OCI-LY7 (cell line): ENCODE measurements around the gene TPRN. TPM values are rescaled to one million over a fixed set of nuclear protein-coding genes. Genes with fewer than 3 reads are reported as not detected.

ENCODE experiments used
- BruUV-seq: library from RNA; stranded (reverse); fragments of 400-500 nt; replicated peaks from 2 replicates; lab custom pipeline; 2021; lab: Mats Ljungman, UMichigan
- CTCF ChIA-PET: fragments of 300-600 bp; sonication (Branson Sonifier 250); formaldehyde crosslinking; loops from one replicate; lab custom pipeline; 2022; ENCODE audit warnings: antibody characterized with exemption; ENCODE audit not compliant: unreplicated experiment; lab: Charles Lee
- POLR2A ChIA-PET: fragments of 300-600 bp; sonication (Branson Sonifier 250); formaldehyde crosslinking; loops from one replicate; lab custom pipeline; 2022; ENCODE audit warnings: antibody characterized with exemption; lab: Charles Lee
- DNase-seq: peaks from one replicate; pipeline ENCODE4 v3.0.0-alpha.2; 2015; ENCODE audit warnings: low spot score
- H2AFZ ChIP-seq: fragments of 200-600 bp; sonication (generic), shearing (Covaris generic); 2 replicates; pipeline ENCODE4 v1.6.1; 2014; ENCODE audit warnings: mild to moderate bottlenecking, antibody characterized with exemption, low read length, moderate library complexity
- H3K27ac ChIP-seq: fragments of 200-600 bp; sonication (generic); 2 replicates; pipeline ENCODE4 v1.5.1; 2014; ENCODE audit warnings: mixed run types, low read depth, mild to moderate bottlenecking, moderate library complexity, low read length, inconsistent platforms; ENCODE audit not compliant: poor library complexity, severe bottlenecking
- H3K36me3 ChIP-seq: fragments of 200-600 bp; sonication (generic); 2 replicates; pipeline ENCODE4 v1.6.1; 2014; ENCODE audit warnings: mild to moderate bottlenecking, antibody characterized with exemption, low read length, moderate library complexity, mixed read lengths; ENCODE audit not compliant: insufficient read depth
- H3K4me1 ChIP-seq: fragments of 200-600 bp; sonication (generic); 2 replicates; pipeline ENCODE4 v1.5.1; 2014; ENCODE audit warnings: mild to moderate bottlenecking, low read length; ENCODE audit not compliant: insufficient read depth, poor library complexity, severe bottlenecking
- H3K4me2 ChIP-seq: fragments of 200-600 bp; sonication (generic); 2 replicates; pipeline ENCODE4 v1.6.1; 2014; ENCODE audit warnings: mild to moderate bottlenecking, low read length
- H3K4me3 ChIP-seq: fragments of 200-600 bp; sonication (generic); 2 replicates; pipeline ENCODE4 v1.5.1; 2014; ENCODE audit warnings: mild to moderate bottlenecking, low read depth, low read length; ENCODE audit not compliant: poor library complexity, severe bottlenecking
- H3K79me2 ChIP-seq: fragments of 200-600 bp; sonication (generic); 2 replicates; pipeline ENCODE4 v1.6.1; 2016; ENCODE audit warnings: low read depth, mild to moderate bottlenecking, low read length, moderate library complexity, mixed read lengths; ENCODE audit not compliant: insufficient read depth
- H3K9me2 ChIP-seq: fragments of 200-600 bp; sonication (generic); 2 replicates; pipeline ENCODE4 v1.6.1; 2016; ENCODE audit warnings: mild to moderate bottlenecking, low read length, mixed read lengths; ENCODE audit not compliant: insufficient read depth
- H3K9me3 ChIP-seq: fragments of 200-600 bp; sonication (generic); 2 replicates; pipeline ENCODE4 v1.6.1; 2014; ENCODE audit warnings: mild to moderate bottlenecking, mixed run types, low read length, mixed read lengths
- H4K20me1 ChIP-seq: fragments of 200-600 bp; sonication (generic); 2 replicates; pipeline ENCODE4 v1.6.1; 2014; ENCODE audit warnings: mild to moderate bottlenecking, antibody characterized with exemption, low read length, moderate library complexity, mixed read lengths; ENCODE audit not compliant: insufficient read depth
- EZH2phosphoT487 ChIP-seq: fragments of 200-600 bp; sonication (generic); IDR thresholded peaks from 2 replicates; pipeline ENCODE4 v1.6.1; 2018; ENCODE audit warnings: low read depth, borderline replicate concordance, mild to moderate bottlenecking, mixed run types, antibody characterized with exemption, low read length, moderate library complexity, mixed read lengths
- intact Hi-C: fragments of 100-400 bp; cut with micrococcal nuclease; formaldehyde crosslinking; loops from one replicate; pipeline ENCODE4 v1.10.0; 2022; ENCODE audit not compliant: unreplicated experiment
- total RNA-seq, 2 experiments: library from RNA; depleted of rRNA in 1 of 2; stranded (reverse); fragments of >200 nt in 1 of 2; shearing (Covaris generic) in 1 of 2; gene quantifications; 2 replicates each; pipeline ENCODE4 v1.2.3, GENCODE V29; 2014 to 2022
- TF ChIP-seq, protein P1 (sequence below): fragments of 200-600 bp; sonication (generic); conservative IDR thresholded peaks from 2 replicates; pipeline ENCODE4 v1.5.1; 2014; ENCODE audit warnings: mild to moderate bottlenecking, antibody characterized with exemption, low read length, moderate library complexity, mixed read lengths

The TPRN gene
- total RNA-seq, 2 experiments from 2014 or later: 9.0 to 15.9 TPM

- Histone ChIP-seq H3K9me3 (no peaks in the 10 kb centered on the region), H3K79me2 (no peaks in the 10 kb centered on the region), H4K20me1 (no peaks in the 10 kb centered on the region; the same call in 1 of the 2 replicates), H3K4me3 (no peak overlapping the region), H3K4me2 (no peak overlapping the region), H3K4me1 (no peaks in the 10 kb centered on the region), H2AFZ (no peak overlapping the region), H3K9me2 (no peaks in the 10 kb centered on the region), H3K36me3 (peaks cover 14% of the 10 kb centered on the region), H3K27ac (no peak overlapping the region)
- no peak for DNase-seq
- intact Hi-C loops: loop anchor here (2.0 kb wide), 1 partner anchor 55 kb away; no protein-coding TSS in a partner anchor
- CTCF ChIA-PET: no interaction called here
- BruUV-seq: no TSS peak
- no peak for TF ChIP-seq EZH2phosphoT487
- TF ChIP-seq, protein P1, sequence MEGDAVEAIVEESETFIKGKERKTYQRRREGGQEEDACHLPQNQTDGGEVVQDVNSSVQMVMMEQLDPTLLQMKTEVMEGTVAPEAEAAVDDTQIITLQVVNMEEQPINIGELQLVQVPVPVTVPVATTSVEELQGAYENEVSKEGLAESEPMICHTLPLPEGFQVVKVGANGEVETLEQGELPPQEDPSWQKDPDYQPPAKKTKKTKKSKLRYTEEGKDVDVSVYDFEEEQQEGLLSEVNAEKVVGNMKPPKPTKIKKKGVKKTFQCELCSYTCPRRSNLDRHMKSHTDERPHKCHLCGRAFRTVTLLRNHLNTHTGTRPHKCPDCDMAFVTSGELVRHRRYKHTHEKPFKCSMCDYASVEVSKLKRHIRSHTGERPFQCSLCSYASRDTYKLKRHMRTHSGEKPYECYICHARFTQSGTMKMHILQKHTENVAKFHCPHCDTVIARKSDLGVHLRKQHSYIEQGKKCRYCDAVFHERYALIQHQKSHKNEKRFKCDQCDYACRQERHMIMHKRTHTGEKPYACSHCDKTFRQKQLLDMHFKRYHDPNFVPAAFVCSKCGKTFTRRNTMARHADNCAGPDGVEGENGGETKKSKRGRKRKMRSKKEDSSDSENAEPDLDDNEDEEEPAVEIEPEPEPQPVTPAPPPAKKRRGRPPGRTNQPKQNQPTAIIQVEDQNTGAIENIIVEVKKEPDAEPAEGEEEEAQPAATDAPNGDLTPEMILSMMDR: no peak
- POLR2A ChIA-PET: no interaction called here
These were observed 26.5 kb downstream of the TPRN start for GRCh38 chr9:137173796-137174664.

- H3K4me1 ChIP-seq: peaks cover 4% of the 10 kb centered on the region
- no peak overlapping the region for H3K4me2 ChIP-seq
- H3K9me2 ChIP-seq: no peaks in the 10 kb centered on the region
- POLR2A ChIA-PET: no interaction called here
- TF ChIP-seq, protein P1: no peak
- no peak for TF ChIP-seq EZH2phosphoT487
- H3K79me2 ChIP-seq: no peaks in the 10 kb centered on the region
- no peak overlapping the region for H2AFZ ChIP-seq
- no peak overlapping the region for H3K4me3 ChIP-seq
- no peaks in the 10 kb centered on the region; the same call in 1 of the 2 replicates for H4K20me1 ChIP-seq
- intact Hi-C loops: no loop called here
- BruUV-seq: no TSS peak
- no peaks in the 10 kb centered on the region for H3K9me3 ChIP-seq
- H3K27ac ChIP-seq: no peak overlapping the region
- DNase-seq: no peak
- peaks cover 8% of the 10 kb centered on the region for H3K36me3 ChIP-seq
- CTCF ChIA-PET: no interaction called here
These were observed 27.4 kb downstream of the TPRN start for GRCh38 chr9:137172901-137173795.
